Stimulated activated CD4-positive, alpha-beta T cell treated with anti-CD3 and anti-CD28 coated beads, TNF-alpha, amount 100 ng/mL, for 1 hour (primary cell): ENCODE measurements around the gene PLEKHH2.
"Not testable (repeated sequence)": the region's sequence is repeated elsewhere in the genome, so short reads cannot be mapped to it uniquely, and the experiment has no call there.

Experiments
- DNase-seq, 3 donors: peaks; one replicate each; pipeline ENCODE4 v3.0.0-alpha.2; 2020; ENCODE audit warnings: low read depth in 3 of 3, low spot score in 1 of 3

Gene PLEKHH2

GRCh38 chr2:43636153-43636552, 907 bp upstream of the PLEKHH2 start:
- DNase-seq: not testable (repeated sequence)

- DNase-seq: no peak
Measured at GRCh38 chr2:43636621-43637020, 439 bp upstream of the PLEKHH2 start.

GRCh38 chr2:43642363-43642762, 5.3 kb downstream of the PLEKHH2 start:
- DNase-seq: no peak

GRCh38 chr2:43643680-43644079, 6.6 kb downstream of the PLEKHH2 start:
- DNase-seq: no peak

- no peak for DNase-seq
Measured at GRCh38 chr2:43648994-43649701, 12.1 kb downstream of the PLEKHH2 start.

GRCh38 chr2:43653506-43653905, 16.4 kb downstream of the PLEKHH2 start:
- no peak for DNase-seq

GRCh38 chr2:43657241-43657640, 20.2 kb downstream of the PLEKHH2 start:
- DNase-seq: no peak

GRCh38 chr2:43675646-43676321, 38.7 kb downstream of the PLEKHH2 start:
- no peak for DNase-seq

- DNase-seq: peak in 1 of 3 donors; percentile 18
Measured at GRCh38 chr2:43676322-43677050, 39.4 kb downstream of the PLEKHH2 start, which contains the start of gene C1GALT1C1L. Gene C1GALT1C1L (minus strand): TSS chr2:43676429. CDS start chr2:43676322, 107 bp downstream.

- DNase-seq: not testable (repeated sequence)
Measured at GRCh38 chr2:43677783-43678182, 40.7 kb downstream of the PLEKHH2 start.

GRCh38 chr2:43685357-43685756, 48.3 kb downstream of the PLEKHH2 start:
- DNase-seq: no peak

GRCh38 chr2:43689999-43690398, 52.9 kb downstream of the PLEKHH2 start:
- DNase-seq: no peak

GRCh38 chr2:43692428-43692994, 55.5 kb downstream of the PLEKHH2 start:
- DNase-seq: no peak

- not testable (repeated sequence) for DNase-seq
Measured at GRCh38 chr2:43698140-43698539, 61.1 kb downstream of the PLEKHH2 start.

GRCh38 chr2:43699761-43700160, 62.7 kb downstream of the PLEKHH2 start:
- DNase-seq: no peak

GRCh38 chr2:43701111-43701510, 64.1 kb downstream of the PLEKHH2 start:
- no peak for DNase-seq

GRCh38 chr2:43707255-43708015, 70.4 kb downstream of the PLEKHH2 start:
- no peak for DNase-seq

GRCh38 chr2:43708178-43708577, 71.1 kb downstream of the PLEKHH2 start:
- no peak for DNase-seq

- no peak for DNase-seq
Measured at GRCh38 chr2:43708891-43709290, 71.8 kb downstream of the PLEKHH2 start.

- no peak for DNase-seq
Measured at GRCh38 chr2:43710866-43711265, 73.8 kb downstream of the PLEKHH2 start.

- no peak for DNase-seq
Measured at GRCh38 chr2:43714164-43714563, 77.1 kb downstream of the PLEKHH2 start.
